Heart right ventricle (tissue), 16 donors: ENCODE measurements around the gene STAMBPL1. TPM values are rescaled to one million over a fixed set of nuclear protein-coding genes. Genes with fewer than 3 reads are reported as not detected.

Experiments
- ATAC-seq, 8 donors: fragments of 200-7000 bp; cut with Tn5 transposase; one replicate each; pipeline ENCODE4 v1.9.1; 2020; ENCODE audit warnings: mild to moderate bottlenecking in 8 of 8, moderate library complexity in 8 of 8, moderate number of reproducible peaks in 1 of 8
- DNase-seq, 2 donors: peaks; one replicate each; pipeline ENCODE4 v3.0.0-alpha.2; 2020
- H3K27ac ChIP-seq, 10 donors: fragments of 200-600 bp; sonication (generic) in 2 of 10; one replicate each; pipeline versions ENCODE4 v1.5.0 to v1.8.0; 2020 to 2022; ENCODE audit warnings: mild to moderate bottlenecking in 3 of 10
- H3K27me3 ChIP-seq, 7 donors: fragments of 200-600 bp; one replicate each; pipeline ENCODE4 v1.8.0; 2021 to 2022; ENCODE audit warnings: mild to moderate bottlenecking in 2 of 7
- H3K36me3 ChIP-seq, 9 donors: fragments of 200-600 bp; sonication (generic) in 1 of 9; one replicate each; pipeline versions ENCODE4 v1.5.0 to v1.8.0; 2020 to 2022; ENCODE audit warnings: mild to moderate bottlenecking in 2 of 9
- H3K4me1 ChIP-seq, 9 donors: fragments of 200-600 bp; sonication (generic) in 1 of 9; one replicate each; pipeline versions ENCODE4 v1.5.0 to v1.8.0; 2020 to 2022; ENCODE audit warnings: mild to moderate bottlenecking in 4 of 9
- H3K4me3 ChIP-seq, 10 donors: fragments of 200-600 bp; sonication (generic) in 2 of 10; one replicate each; pipeline versions ENCODE4 v1.5.0 to v1.8.0; 2020 to 2022; ENCODE audit warnings: mild to moderate bottlenecking in 7 of 10, moderate library complexity in 2 of 10
- H3K9me3 ChIP-seq, 11 donors: fragments of 200-600 bp in 10 of 11; sonication (generic) in 2 of 11; one replicate each; pipeline versions ENCODE4 v1.5.0 to v1.8.0; 2013 to 2022; ENCODE audit warnings: mild to moderate bottlenecking in 2 of 11, control low read depth in 1 of 11, moderate library complexity in 1 of 11
- CTCF ChIP-seq, 9 donors: fragments of 200-600 bp; sonication (generic) in 2 of 9; IDR thresholded peaks; one replicate each; pipeline versions ENCODE4 v1.5.0 to v1.8.0; 2021 to 2022; ENCODE audit warnings: antibody characterized with exemption in 9 of 9, mild to moderate bottlenecking in 5 of 9, moderate library complexity in 1 of 9
- WGBS, 2 donors: extraction: QIAGEN DNeasy Blood & Tissue Kit; methylation state at CpG; one replicate each; pipeline ENCODE4 v1.1.7; 2013; ENCODE audit warnings: inconsistent platforms in 1 of 2; 5-methylcytosine and 5-hydroxymethylcytosine counted together
- intact Hi-C, 10 donors: fragments of 100-400 bp; cut with DNase I; formaldehyde crosslinking; loops; one replicate each; pipeline versions ENCODE4 v1.11.1 to v1.14.2; 2022
- polyA plus RNA-seq, 2 donors: library from polyadenylated mRNA; stranded (reverse); fragments of 200-250 nt; gene quantifications; one replicate each; pipeline ENCODE4 v1.2.3, GENCODE V29; 2013
- total RNA-seq, 10 donors: library from RNA; stranded (reverse); fragmentation: NEBNext Ultra II Directional in 3 of 10; extraction: Animal tissue kit (Norgen Biotek cat#: 25700) in 3 of 10; gene quantifications; one replicate each; pipeline versions ENCODE4 v1.2.1 to v1.2.4, GENCODE V29; 2021 to 2023
- donor health status: Arrhythmogenic right ventricular cardiomyopathy.
- donor health status: ischemic (EF 13 %, LVEDD 7.1; RV severe dilation, severe dysfunction).
- donor health status: healthy with polysubstance abuse.
- donor health status: DM: no; HTN: yes; CAD: no.
- donor health status: DM: no; HTN: no; CAD: no.
- donor health status: ischemic (EF 25% LVEDD 6.9; RV normal size, moderate dysfunction).
- donor health status: ischemic (EF 25% LVEDD 5.7; RV mildly dilated, moderate dysfunction).
- donor health status: healthy.
- donor health status: DM: yes; HTN: yes; CAD: no.
- donor health status: Ischemic cardiomyopathy.
- donor health status: ischemic (EF 35%, LVEDD 5.7; RV mildly dilated, moderate dysfunction).
- donor health status: nonischemic (EF 11% LVEDD 7.7; RV severe dilation, severe dysfunction).
- donor health status: DM: yes; HTN: yes; CAD: no.
- donor health status: PGD.
- donor health status: ischemic (EF 29% LVEDD 5.4; RV normal size, mild dysfunction).
- donor health status: nonischemic (EF 23%, LVEDD 6.1; RV moderate dilation, normal function).

Gene STAMBPL1
- total and polyA plus RNA-seq, 12 donors, result 0.94 to 3.3 (median 2.7) TPM

- H3K27me3 ChIP-seq, result no peaks in the 10 kb centered on the region
- ATAC-seq, result no peak
- no peak overlapping the region for H3K4me3 ChIP-seq
- no peaks in the 10 kb centered on the region for H3K9me3 ChIP-seq
- H3K27ac ChIP-seq, result no peak overlapping the region
- peaks cover 0 to 42% (median 0%) of the 10 kb centered on the region in 9 donors for H3K36me3 ChIP-seq
- DNase-seq, result no peak
- intact Hi-C loops, result no loop called here
- TF ChIP-seq CTCF (IDR thresholded peaks at IDR 0.05), result no peak
- H3K4me1 ChIP-seq, result peaks cover 0 to 22% (median 7%) of the 10 kb centered on the region in 9 donors
Observed at GRCh38 chr10:88916231-88916630, 36.2 kb downstream of the STAMBPL1 start.

GRCh38 chr10:88916986-88917385, 36.9 kb downstream of the STAMBPL1 start:
- no peak overlapping the region for H3K4me3 ChIP-seq

DNA sequence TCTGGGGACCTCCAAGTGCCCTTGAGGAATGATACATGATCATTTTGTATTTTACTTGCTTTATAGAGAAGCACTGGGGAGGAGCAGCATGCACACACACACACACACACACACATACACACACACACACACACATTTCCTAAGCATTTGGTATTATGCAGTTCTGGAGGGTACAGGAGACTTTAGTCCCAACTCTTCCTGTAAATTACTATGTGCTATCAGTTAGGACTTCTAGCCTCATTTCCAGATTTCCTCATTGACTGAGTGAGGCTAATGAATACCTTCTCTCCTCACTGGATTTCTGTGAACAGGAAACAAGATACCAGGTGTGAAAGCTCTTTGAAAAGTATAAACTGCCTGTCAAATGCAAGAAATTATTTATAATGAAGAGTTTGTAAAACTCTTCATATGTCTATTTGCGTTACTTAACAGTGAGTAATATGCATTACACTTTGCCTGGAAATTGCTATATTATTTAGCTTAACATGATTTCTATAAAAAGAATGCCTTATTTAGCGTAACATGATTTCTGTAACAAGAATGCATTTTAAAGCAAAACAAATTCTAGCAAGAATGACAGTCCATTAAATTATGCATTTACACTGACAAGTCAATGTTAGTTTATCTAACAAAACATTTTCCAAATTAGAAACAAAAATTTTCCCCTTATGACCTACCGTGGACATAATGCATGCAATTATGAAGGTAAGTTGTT, 38.3 kb downstream of the STAMBPL1 start:
- H3K27me3 ChIP-seq, result no peaks in the 10 kb centered on the region
- H3K27ac ChIP-seq, result no peak overlapping the region
- peaks cover 0 to 53% (median 0%) of the 10 kb centered on the region in 9 donors for H3K36me3 ChIP-seq
- H3K4me3 ChIP-seq, result no peak overlapping the region
- TF ChIP-seq CTCF (IDR thresholded peaks at IDR 0.05), result no peak
- DNase-seq, result no peak
- peaks cover 0 to 16% (median 9%) of the 10 kb centered on the region in 9 donors for H3K4me1 ChIP-seq
- H3K9me3 ChIP-seq, result no peaks in the 10 kb centered on the region
- intact Hi-C loops, result no loop called here
- WGBS, 2 donors, result 96 to 97% methylated on average over 3 of the region's 3 CpGs
- ATAC-seq, result no peak

More at GRCh38 chr10:88916986-88917385, 36.9 kb downstream of the STAMBPL1 start:
- Histone ChIP-seq H3K36me3 (peaks cover 0 to 49% (median 0%) of the 10 kb centered on the region in 9 donors), H3K27me3 (no peaks in the 10 kb centered on the region), H3K4me1 (peaks cover 0 to 23% (median 9%) of the 10 kb centered on the region in 9 donors), H3K27ac (no peak overlapping the region), H3K9me3 (no peaks in the 10 kb centered on the region)
- ATAC-seq (no peak), DNase-seq (no peak)
- 90 to 94% methylated on average over 3 of the region's 3 CpGs for WGBS, 2 donors
- no peak for TF ChIP-seq CTCF (IDR thresholded peaks at IDR 0.05)
- intact Hi-C loops, result no loop called here

- TF ChIP-seq CTCF (IDR thresholded peaks at IDR 0.05), result no peak
- intact Hi-C loops, result no loop called here
- no peaks in the 10 kb centered on the region for H3K27me3 ChIP-seq
- H3K4me3 ChIP-seq, result no peak overlapping the region
- peaks cover 0 to 50% (median 0%) of the 10 kb centered on the region in 9 donors for H3K36me3 ChIP-seq
- WGBS, 2 donors, result 85 to 86% methylated on average over 1 of the region's 1 CpG
- peaks cover 0 to 16% (median 9%) of the 10 kb centered on the region in 9 donors for H3K4me1 ChIP-seq
- DNase-seq (no peak), ATAC-seq (no peak)
- H3K27ac ChIP-seq, result no peak overlapping the region
- H3K9me3 ChIP-seq, result no peaks in the 10 kb centered on the region
Observed at GRCh38 chr10:88919041-88919440, 39.0 kb downstream of the STAMBPL1 start.
